Uterus (tissue), 2 donors: ENCODE data around the gene SPECC1.

Experiments
- POLR2A ChIP-seq, 2 donors: fragments of 450-650 bp; IDR thresholded peaks; one replicate each; pipeline ENCODE4 v1.6.1; 2016; ENCODE audit warnings: antibody characterized with exemption in 2 of 2, mild to moderate bottlenecking in 1 of 2, moderate library complexity in 1 of 2
- TF ChIP-seq, protein P1 (sequence below), 4 experiments: fragments of 200-600 bp in 2 of 4; fragments of 450-650 bp in 2 of 4; sonication (generic) in 2 of 4; IDR thresholded peaks; one replicate each; pipeline ENCODE4 v1.5.1; 2016 to 2019; ENCODE audit warnings: antibody characterized with exemption in 4 of 4, mild to moderate bottlenecking in 2 of 4, moderate library complexity in 1 of 4

DNA sequence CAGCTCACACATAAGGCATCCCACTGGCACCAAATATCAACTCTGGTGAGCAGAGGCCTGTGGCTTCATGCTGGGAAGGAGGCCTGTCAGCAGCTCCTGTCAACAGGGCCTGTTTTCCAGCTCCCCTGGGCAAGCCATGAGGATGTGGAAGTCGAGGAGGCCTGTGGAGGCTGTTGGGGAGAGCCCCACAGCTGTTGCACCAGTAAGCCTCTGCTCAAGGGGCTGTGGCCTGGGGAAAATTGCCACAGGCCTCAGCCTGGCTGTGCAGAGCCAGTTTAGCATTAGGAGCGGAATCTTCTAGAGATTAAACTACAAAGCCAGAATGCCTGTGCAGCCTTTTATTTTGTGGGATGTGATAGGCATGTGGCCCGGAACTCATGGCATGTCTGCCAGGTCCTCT, 202.1 kb downstream of the SPECC1 start:
- TF ChIP-seq POLR2A (IDR thresholded peaks at IDR 0.05), result no peak
- TF ChIP-seq, protein P1, sequence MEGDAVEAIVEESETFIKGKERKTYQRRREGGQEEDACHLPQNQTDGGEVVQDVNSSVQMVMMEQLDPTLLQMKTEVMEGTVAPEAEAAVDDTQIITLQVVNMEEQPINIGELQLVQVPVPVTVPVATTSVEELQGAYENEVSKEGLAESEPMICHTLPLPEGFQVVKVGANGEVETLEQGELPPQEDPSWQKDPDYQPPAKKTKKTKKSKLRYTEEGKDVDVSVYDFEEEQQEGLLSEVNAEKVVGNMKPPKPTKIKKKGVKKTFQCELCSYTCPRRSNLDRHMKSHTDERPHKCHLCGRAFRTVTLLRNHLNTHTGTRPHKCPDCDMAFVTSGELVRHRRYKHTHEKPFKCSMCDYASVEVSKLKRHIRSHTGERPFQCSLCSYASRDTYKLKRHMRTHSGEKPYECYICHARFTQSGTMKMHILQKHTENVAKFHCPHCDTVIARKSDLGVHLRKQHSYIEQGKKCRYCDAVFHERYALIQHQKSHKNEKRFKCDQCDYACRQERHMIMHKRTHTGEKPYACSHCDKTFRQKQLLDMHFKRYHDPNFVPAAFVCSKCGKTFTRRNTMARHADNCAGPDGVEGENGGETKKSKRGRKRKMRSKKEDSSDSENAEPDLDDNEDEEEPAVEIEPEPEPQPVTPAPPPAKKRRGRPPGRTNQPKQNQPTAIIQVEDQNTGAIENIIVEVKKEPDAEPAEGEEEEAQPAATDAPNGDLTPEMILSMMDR (IDR thresholded peaks at IDR 0.05), result no peak
